SU-DHL-6 (cell line): ENCODE data around the gene PARP1.

Experiments used
- H2AFZ ChIP-seq: fragments of 200-600 bp; sonication (generic); 2 replicates; pipeline ENCODE4 v1.6.1; 2014; ENCODE audit warnings: low read depth, mild to moderate bottlenecking, moderate library complexity, mixed read lengths, antibody characterized with exemption, low read length; ENCODE audit not compliant: severe bottlenecking
- H3F3A ChIP-seq: fragments of 200-600 bp; shearing (Covaris generic); 2 replicates; pipeline ENCODE4 v1.6.0; 2016; ENCODE audit warnings: antibody characterized with exemption, mild to moderate bottlenecking; ENCODE audit not compliant: insufficient read depth
- H3K27ac ChIP-seq: fragments of 200-600 bp; sonication (generic); 2 replicates; pipeline ENCODE4 v1.5.1; 2016; ENCODE audit warnings: low read depth, mild to moderate bottlenecking, low read length, moderate library complexity, mixed read lengths
- H3K27me3 ChIP-seq: fragments of 200-600 bp; sonication (generic), shearing (Covaris generic); 2 replicates; pipeline ENCODE4 v1.6.0; 2014; ENCODE audit warnings: mild to moderate bottlenecking, low read length
- H3K36me3 ChIP-seq: fragments of 200-600 bp; sonication (generic); 2 replicates; pipeline ENCODE4 v1.6.1; 2014; ENCODE audit warnings: mild to moderate bottlenecking, low read length, mixed read lengths
- H3K4me2 ChIP-seq: fragments of 300-600, 200-600 bp; shearing (Covaris generic), sonication (generic); 2 replicates; pipeline ENCODE4 v1.6.0; 2014; ENCODE audit warnings: low read length, low read depth, mild to moderate bottlenecking; ENCODE audit not compliant: poor library complexity, severe bottlenecking
- H3K4me3 ChIP-seq: fragments of 200-600 bp; sonication (generic); 2 replicates; pipeline ENCODE4 v1.5.1; 2014; ENCODE audit warnings: antibody characterized with exemption, low read length, mild to moderate bottlenecking, mixed read lengths; ENCODE audit not compliant: insufficient read depth, poor library complexity, severe bottlenecking
- H3K79me2 ChIP-seq: fragments of 200-600 bp; sonication (generic); 2 replicates; pipeline ENCODE4 v1.6.1; 2014; ENCODE audit warnings: mild to moderate bottlenecking, low read length, moderate library complexity; ENCODE audit not compliant: insufficient read depth
- H3K9ac ChIP-seq: fragments of 200-600 bp; sonication (generic); 2 replicates; pipeline ENCODE4 v1.7.0; 2014; ENCODE audit warnings: mild to moderate bottlenecking, low read length
- H3K9me2 ChIP-seq: fragments of 200-600 bp; sonication (generic); replicated peaks from 2 replicates; pipeline ENCODE4 v1.6.1; 2014; ENCODE audit warnings: low read length; ENCODE audit not compliant: insufficient read depth
- H3K9me3 ChIP-seq: fragments of 200-600 bp; sonication (generic); 2 replicates; pipeline ENCODE4 v1.6.1; 2014; ENCODE audit warnings: low read length, mixed read lengths; ENCODE audit not compliant: insufficient read depth
- H4K20me1 ChIP-seq: fragments of 200-600 bp; sonication (generic); 2 replicates; pipeline ENCODE4 v1.6.1; 2014; ENCODE audit warnings: low read depth, mild to moderate bottlenecking, antibody characterized with exemption, low read length, moderate library complexity, mixed read lengths
- CTCF ChIP-seq: fragments of 200-600 bp; sonication (generic); IDR thresholded peaks from one replicate; pipeline ENCODE4 v1.5.1; 2017; ENCODE audit warnings: antibody characterized with exemption, mild to moderate bottlenecking, low read length, moderate library complexity; ENCODE audit not compliant: insufficient read depth, poor library complexity, severe bottlenecking
- EZH2phosphoT487 ChIP-seq: fragments of 200-600 bp; sonication (generic), shearing (Covaris generic); conservative IDR thresholded peaks from 2 replicates; pipeline ENCODE4 v1.6.1; 2018; ENCODE audit warnings: mild to moderate bottlenecking, antibody characterized with exemption, low read length, moderate library complexity, mixed read lengths

PARP1 gene

GRCh38 chr1:226364514-226364899 lies 43.4 kb downstream of the PARP1 start:
- peaks cover 45% of the 10 kb centered on the region for H3K36me3 ChIP-seq
- no peak overlapping the region for H3K9ac ChIP-seq
- H3K27me3 ChIP-seq: no peaks in the 10 kb centered on the region
- no peaks in the 10 kb centered on the region for H3K79me2 ChIP-seq
- H2AFZ ChIP-seq: no peak overlapping the region
- no peak for TF ChIP-seq CTCF
- no peak for TF ChIP-seq EZH2phosphoT487
- H3F3A ChIP-seq: peaks cover under 1% of the 10 kb centered on the region; the same call in 1 of the 2 replicates
- no peaks in the 10 kb centered on the region for H4K20me1 ChIP-seq
- H3K9me2 ChIP-seq: no peaks in the 10 kb centered on the region
- H3K4me3 ChIP-seq: no peak overlapping the region
- H3K4me2 ChIP-seq: no peak overlapping the region
- no peak overlapping the region for H3K27ac ChIP-seq
- H3K9me3 ChIP-seq: no peaks in the 10 kb centered on the region

GRCh38 chr1:226363801-226364513 lies 43.9 kb downstream of the PARP1 start:
- H3F3A ChIP-seq: peaks cover 6% of the 10 kb centered on the region; the same call in 1 of the 2 replicates
- no peaks in the 10 kb centered on the region for H3K9me2 ChIP-seq
- H3K27ac ChIP-seq: no peak overlapping the region
- H2AFZ ChIP-seq: no peak overlapping the region
- H3K79me2 ChIP-seq: no peaks in the 10 kb centered on the region
- H3K4me2 ChIP-seq: no peak overlapping the region
- H3K27me3 ChIP-seq: no peaks in the 10 kb centered on the region
- peaks cover 45% of the 10 kb centered on the region for H3K36me3 ChIP-seq
- no peak for TF ChIP-seq CTCF
- H3K9me3 ChIP-seq: no peaks in the 10 kb centered on the region
- H3K9ac ChIP-seq: no peak overlapping the region
- no peaks in the 10 kb centered on the region for H4K20me1 ChIP-seq
- H3K4me3 ChIP-seq: no peak overlapping the region

- Histone ChIP-seq H3K79me2 (no peaks in the 10 kb centered on the region), H3K36me3 (peaks cover 35% of the 10 kb centered on the region), H3F3A (peaks cover 16% of the 10 kb centered on the region; the same call in 1 of the 2 replicates), H2AFZ (no peak overlapping the region), H3K4me2 (no peak overlapping the region), H3K27ac (peak overlapping the region; percentile 45; the same call in 1 of the 2 replicates), H3K4me3 (no peak overlapping the region), H3K27me3 (no peaks in the 10 kb centered on the region), H4K20me1 (no peaks in the 10 kb centered on the region), H3K9me2 (no peaks in the 10 kb centered on the region), H3K9ac (no peak overlapping the region), H3K9me3 (no peaks in the 10 kb centered on the region)
- TF ChIP-seq CTCF: no peak
- TF ChIP-seq EZH2phosphoT487: no peak
Measured at GRCh38 chr1:226362891-226363447, 44.9 kb downstream of the PARP1 start.
